ENCODE results near the gene FNDC8. TPM values are rescaled to one million over a fixed set of nuclear protein-coding genes. Genes with fewer than 3 reads are reported as not detected.
A peak's percentile ranks its signal among the peaks of the same experiment; 100 is the strongest.

FNDC8 gene
- total RNA-seq, 3 donors from 2014 or later: not detected

- H3K4me1 ChIP-seq (ENCODE audit: low read depth): no peaks in the 10 kb centered on the region
- DNase-seq (no peak), ATAC-seq (no peak)
- intact Hi-C loops (cut with DNase I, micrococcal nuclease): loop anchor here in 1 of 2 donors (10.0 kb wide), 1 partner anchor 568 kb away; no protein-coding TSS in a partner anchor
- no peaks in the 10 kb centered on the region for H3K9me3 ChIP-seq
- peaks cover 7% of the 10 kb centered on the region for H3K36me3 ChIP-seq (ENCODE audit: low read depth)
- H3K4me3 ChIP-seq: no peak overlapping the region
- no peak for TF ChIP-seq CTCF (IDR thresholded peaks at IDR 0.05)
Observed at GRCh38 chr17:35132816-35133550, 11.6 kb downstream of the FNDC8 start.

GRCh38 chr17:35135322-35135721 lies 13.9 kb downstream of the FNDC8 start:
- Histone ChIP-seq H3K4me1 (ENCODE audit: low read depth) (no peaks in the 10 kb centered on the region), H3K36me3 (ENCODE audit: low read depth) (peaks cover 7% of the 10 kb centered on the region), H3K9me3 (no peaks in the 10 kb centered on the region), H3K4me3 (no peak overlapping the region)
- no peak for ATAC-seq
- intact Hi-C loops (cut with DNase I, micrococcal nuclease): loop anchor here in 1 of 2 donors (10.0 kb wide), 1 partner anchor 571 kb away; no protein-coding TSS in a partner anchor
- TF ChIP-seq CTCF (IDR thresholded peaks at IDR 0.05): no peak
- DNase-seq: no peak

DNA sequence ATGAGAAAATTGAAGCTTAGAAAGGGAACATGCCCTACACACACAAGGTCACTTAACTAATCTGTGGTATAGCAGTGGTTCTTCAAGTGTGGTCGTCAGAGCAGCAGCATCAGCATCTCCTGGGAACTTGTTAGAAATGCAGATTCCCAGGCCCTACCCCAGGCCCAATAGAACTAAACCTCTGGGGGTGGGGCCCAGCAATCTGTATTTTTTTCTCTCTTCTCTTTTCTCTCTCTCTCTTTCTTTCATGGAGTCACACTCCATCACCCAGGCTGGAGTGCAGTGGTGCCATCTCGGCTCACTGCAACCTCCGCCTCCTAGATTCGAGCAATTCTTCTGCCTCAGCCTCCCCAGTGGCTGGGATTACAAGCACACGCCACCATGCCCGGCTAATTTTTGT lies 16.8 kb downstream of the FNDC8 start:
- no peak for TF ChIP-seq CTCF (IDR thresholded peaks at IDR 0.05)
- DNase-seq (no peak), ATAC-seq (no peak)
- Histone ChIP-seq H3K4me3 (no peak overlapping the region), H3K36me3 (ENCODE audit: low read depth) (peaks cover 7% of the 10 kb centered on the region), H3K9me3 (no peaks in the 10 kb centered on the region), H3K4me1 (ENCODE audit: low read depth) (no peaks in the 10 kb centered on the region)
- intact Hi-C loops (cut with DNase I, micrococcal nuclease): loop anchor here in 1 of 2 donors (10.0 kb wide), 1 partner anchor 573 kb away; no protein-coding TSS in a partner anchor

GRCh38 chr17:35141681-35142466 lies 20.5 kb downstream of the FNDC8 start, which contains the start of gene NLE1:
Gene NLE1 (minus strand): TSS chr17:35142303. CDS start chr17:35142275, 28 bp downstream.
- peak; percentile 97 for TF ChIP-seq CTCF (IDR thresholded peaks at IDR 0.05)
- DNase-seq (peak; percentile 82 to 90 (median 87)), ATAC-seq (peak; percentile 100)
- Histone ChIP-seq H3K4me1 (ENCODE audit: low read depth) (no peaks in the 10 kb centered on the region), H3K9me3 (no peaks in the 10 kb centered on the region), H3K36me3 (ENCODE audit: low read depth) (no peaks in the 10 kb centered on the region), H3K4me3 (peak within 1 kb of the TSS; percentile 54)
- intact Hi-C loops (cut with DNase I, micrococcal nuclease): no loop called here

DNA sequence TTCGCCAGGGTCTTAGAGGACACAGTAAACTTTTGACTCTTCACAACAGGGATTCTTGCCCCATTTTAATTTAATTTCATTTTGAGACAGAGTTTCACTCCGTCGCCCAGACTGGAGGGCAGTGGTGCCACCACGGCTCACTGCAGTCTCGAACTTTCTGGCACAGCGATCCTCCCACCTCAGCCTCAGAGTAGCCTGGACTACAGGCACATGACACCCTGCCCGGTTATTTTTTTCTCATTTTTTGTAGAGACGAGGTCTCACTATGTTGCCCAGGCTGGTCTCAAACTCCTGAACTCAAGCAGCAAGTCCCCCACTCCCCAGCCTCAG lies 21.0 kb downstream of the FNDC8 start:
- no peak for TF ChIP-seq CTCF (IDR thresholded peaks at IDR 0.05)
- ATAC-seq (no peak), DNase-seq (no peak)
- no peaks in the 10 kb centered on the region for H3K4me1 ChIP-seq (ENCODE audit: low read depth)
- intact Hi-C loops (cut with DNase I, micrococcal nuclease): no loop called here
- peak overlapping the region; percentile 54 for H3K4me3 ChIP-seq
- no peaks in the 10 kb centered on the region for H3K36me3 ChIP-seq (ENCODE audit: low read depth)
- H3K9me3 ChIP-seq: no peaks in the 10 kb centered on the region
